ENCODE data around the gene TRUB2. TPM values are rescaled to one million over a fixed set of nuclear protein-coding genes. Genes with fewer than 3 reads are reported as not detected.

The TRUB2 gene
- total RNA-seq, 1 donor from 2014 or later, result 19.8 TPM

DNA sequence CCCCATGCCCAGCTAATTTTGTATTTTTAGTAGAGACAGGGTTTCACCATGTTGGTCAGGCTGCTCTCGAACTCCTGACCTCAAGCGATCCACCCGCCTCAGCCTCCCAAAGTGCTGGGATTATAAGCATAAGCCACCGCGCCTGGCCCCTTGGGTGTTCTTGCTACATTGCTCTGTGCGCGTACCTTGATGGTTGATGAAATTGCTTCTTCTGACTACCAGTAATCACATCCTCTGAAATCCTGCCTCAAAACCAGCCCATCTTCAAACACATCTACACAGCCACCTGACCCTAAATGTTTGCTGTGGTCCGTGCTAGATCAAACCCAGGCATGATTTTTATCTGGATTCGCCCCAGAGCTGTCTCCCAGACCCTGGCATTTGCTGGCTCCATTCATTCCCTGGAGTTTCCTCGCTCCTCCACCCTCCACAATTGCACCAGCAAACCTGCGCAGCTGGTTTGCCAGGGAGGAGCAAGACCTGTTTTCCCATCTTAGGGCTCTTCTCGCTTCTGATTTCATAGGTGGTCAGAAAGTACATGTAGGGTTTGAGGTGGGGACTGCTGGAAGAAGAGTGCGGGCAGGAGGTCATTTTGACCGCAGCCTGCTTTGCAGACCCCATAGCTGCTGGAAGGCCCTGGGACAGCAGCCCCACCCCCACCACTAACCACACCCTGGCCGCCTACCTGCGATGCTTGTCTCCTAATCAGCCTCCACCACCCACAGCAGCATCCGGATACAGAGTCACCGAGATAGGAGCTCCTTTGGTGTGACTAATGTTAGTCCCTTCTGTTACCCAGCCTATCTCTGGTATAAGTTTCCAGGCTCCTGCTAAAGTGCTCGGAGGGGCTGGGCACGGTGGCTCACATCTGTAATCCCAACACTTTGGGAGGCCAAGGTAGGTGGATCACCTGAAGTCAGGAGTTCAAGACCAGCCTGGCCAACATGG is 23.4 kb downstream of the TRUB2 start:
- TF ChIP-seq, protein P1, sequence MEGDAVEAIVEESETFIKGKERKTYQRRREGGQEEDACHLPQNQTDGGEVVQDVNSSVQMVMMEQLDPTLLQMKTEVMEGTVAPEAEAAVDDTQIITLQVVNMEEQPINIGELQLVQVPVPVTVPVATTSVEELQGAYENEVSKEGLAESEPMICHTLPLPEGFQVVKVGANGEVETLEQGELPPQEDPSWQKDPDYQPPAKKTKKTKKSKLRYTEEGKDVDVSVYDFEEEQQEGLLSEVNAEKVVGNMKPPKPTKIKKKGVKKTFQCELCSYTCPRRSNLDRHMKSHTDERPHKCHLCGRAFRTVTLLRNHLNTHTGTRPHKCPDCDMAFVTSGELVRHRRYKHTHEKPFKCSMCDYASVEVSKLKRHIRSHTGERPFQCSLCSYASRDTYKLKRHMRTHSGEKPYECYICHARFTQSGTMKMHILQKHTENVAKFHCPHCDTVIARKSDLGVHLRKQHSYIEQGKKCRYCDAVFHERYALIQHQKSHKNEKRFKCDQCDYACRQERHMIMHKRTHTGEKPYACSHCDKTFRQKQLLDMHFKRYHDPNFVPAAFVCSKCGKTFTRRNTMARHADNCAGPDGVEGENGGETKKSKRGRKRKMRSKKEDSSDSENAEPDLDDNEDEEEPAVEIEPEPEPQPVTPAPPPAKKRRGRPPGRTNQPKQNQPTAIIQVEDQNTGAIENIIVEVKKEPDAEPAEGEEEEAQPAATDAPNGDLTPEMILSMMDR (IDR thresholded peaks at IDR 0.05), result no peak
- DNase-seq (ENCODE audit: low spot score), result no peak
- no peak overlapping the region for H3K27ac Mint-ChIP-seq (ENCODE audit: unreplicated experiment)
- peaks cover 7% of the 10 kb centered on the region for H3K4me1 Mint-ChIP-seq (ENCODE audit: low read depth)
- H3K36me3 Mint-ChIP-seq (ENCODE audit: low read depth), result no peaks in the 10 kb centered on the region
- H3K4me3 Mint-ChIP-seq (ENCODE audit: unreplicated experiment), result no peak overlapping the region
- H3K27me3 Mint-ChIP-seq (ENCODE audit: low read depth), result no peaks in the 10 kb centered on the region
- no peaks in the 10 kb centered on the region for H3K9me3 Mint-ChIP-seq (ENCODE audit: low read depth)

DNA sequence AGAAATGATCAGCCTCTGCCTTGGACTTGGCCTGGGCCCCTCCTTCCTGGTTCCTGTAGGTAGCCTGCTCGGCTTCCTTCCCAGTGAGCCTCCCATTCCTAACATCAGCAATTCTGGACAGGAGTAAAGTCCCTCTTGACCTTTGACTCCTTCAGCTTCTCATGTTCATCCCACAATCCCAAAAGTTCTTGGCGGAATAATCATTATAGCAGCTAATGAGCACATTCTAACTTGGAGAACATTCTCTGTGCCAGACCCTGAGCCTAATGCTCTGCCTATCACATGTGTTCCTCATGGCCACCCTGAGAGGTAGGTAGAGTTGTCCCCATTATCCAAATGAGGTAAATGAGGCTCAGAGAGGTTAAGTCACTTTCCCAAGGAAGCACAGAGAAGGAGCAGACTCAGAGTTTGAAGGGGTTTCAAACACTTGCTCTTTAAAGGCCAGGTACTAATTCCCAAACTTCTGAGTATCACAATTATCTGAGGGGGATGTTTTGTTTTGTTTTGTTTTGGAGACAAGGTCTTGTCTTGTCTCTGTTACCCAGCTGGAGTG is 24.9 kb downstream of the TRUB2 start:
- no peaks in the 10 kb centered on the region for H3K9me3 Mint-ChIP-seq (ENCODE audit: low read depth)
- H3K27ac Mint-ChIP-seq (ENCODE audit: unreplicated experiment), result no peak overlapping the region
- DNase-seq (ENCODE audit: low spot score), result no peak
- peaks cover 7% of the 10 kb centered on the region for H3K4me1 Mint-ChIP-seq (ENCODE audit: low read depth)
- no peaks in the 10 kb centered on the region for H3K36me3 Mint-ChIP-seq (ENCODE audit: low read depth)
- H3K27me3 Mint-ChIP-seq (ENCODE audit: low read depth), result no peaks in the 10 kb centered on the region
- TF ChIP-seq, protein P1 (IDR thresholded peaks at IDR 0.05), result no peak
- no peak overlapping the region for H3K4me3 Mint-ChIP-seq (ENCODE audit: unreplicated experiment)

DNA sequence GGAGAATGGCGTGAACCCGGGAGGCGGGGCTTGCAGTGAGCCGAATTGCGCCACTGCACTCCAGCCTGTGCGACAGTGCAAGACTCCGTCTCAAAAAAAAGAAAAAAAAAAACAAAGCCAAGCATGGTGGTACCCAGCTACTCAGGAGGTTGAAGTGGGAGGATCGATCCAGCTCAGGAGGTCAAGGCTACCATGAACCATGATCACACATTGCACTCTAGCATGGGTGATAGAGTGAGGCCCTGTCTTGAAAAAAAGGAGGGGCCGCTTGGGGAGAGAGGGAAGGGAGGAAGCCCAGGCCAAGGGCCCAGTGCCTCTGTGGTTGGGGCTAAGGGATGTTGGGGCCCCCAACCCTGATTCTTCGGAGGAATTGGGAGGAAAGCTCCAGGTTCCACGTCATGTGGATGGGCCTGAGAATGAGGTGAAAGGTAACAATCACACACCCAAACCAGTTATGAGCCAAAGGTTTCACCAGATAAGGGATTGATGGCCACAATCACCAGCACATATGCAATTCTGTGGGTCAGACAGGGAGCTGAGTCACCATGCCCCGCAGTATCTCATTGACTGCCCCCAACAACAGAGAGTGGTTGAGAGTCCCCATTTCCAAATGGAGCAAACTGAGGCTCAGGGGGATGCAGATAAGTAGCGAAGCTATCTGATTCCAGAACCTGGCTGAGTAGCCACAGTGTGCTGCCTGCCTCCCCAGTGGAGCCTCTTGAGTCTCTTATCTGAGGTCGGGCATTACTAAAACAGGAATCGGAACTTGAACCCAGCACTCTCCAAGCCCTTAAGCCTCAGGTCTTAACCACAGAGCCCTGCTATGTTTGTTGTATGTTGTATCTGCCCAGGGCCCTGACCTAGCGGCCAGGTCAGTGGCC is 25.7 kb downstream of the TRUB2 start:
- no peak overlapping the region for H3K27ac Mint-ChIP-seq (ENCODE audit: unreplicated experiment)
- peaks cover 7% of the 10 kb centered on the region for H3K4me1 Mint-ChIP-seq (ENCODE audit: low read depth)
- no peaks in the 10 kb centered on the region for H3K36me3 Mint-ChIP-seq (ENCODE audit: low read depth)
- TF ChIP-seq, protein P1 (IDR thresholded peaks at IDR 0.05), result no peak
- H3K27me3 Mint-ChIP-seq (ENCODE audit: low read depth), result no peaks in the 10 kb centered on the region
- no peaks in the 10 kb centered on the region for H3K9me3 Mint-ChIP-seq (ENCODE audit: low read depth)
- no peak overlapping the region for H3K4me3 Mint-ChIP-seq (ENCODE audit: unreplicated experiment)
- no peak for DNase-seq (ENCODE audit: low spot score)

DNA sequence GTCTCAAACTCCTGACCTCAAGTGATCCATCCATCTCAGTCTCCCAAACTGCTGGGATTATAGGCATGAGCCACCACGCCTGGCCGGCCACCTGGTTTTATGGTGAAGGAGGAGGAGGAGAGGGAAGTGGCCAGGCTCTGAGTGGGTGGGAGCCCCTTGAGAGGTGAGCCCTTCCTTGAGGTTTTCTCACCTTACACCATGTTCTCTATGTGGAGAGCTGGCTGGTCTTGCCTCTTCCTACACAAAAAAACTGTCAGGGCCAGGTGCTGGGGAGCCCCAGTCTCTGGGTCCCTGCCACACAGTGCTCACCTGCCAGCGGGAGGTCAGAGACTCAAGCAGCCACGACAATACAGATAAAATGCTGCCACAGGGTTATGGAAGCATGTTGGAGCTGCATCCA is 28.1 kb downstream of the TRUB2 start:
- DNase-seq (ENCODE audit: low spot score), result no peak
- no peaks in the 10 kb centered on the region for H3K27me3 Mint-ChIP-seq (ENCODE audit: low read depth)
- no peaks in the 10 kb centered on the region for H3K36me3 Mint-ChIP-seq (ENCODE audit: low read depth)
- peaks cover 7% of the 10 kb centered on the region for H3K4me1 Mint-ChIP-seq (ENCODE audit: low read depth)
- H3K4me3 Mint-ChIP-seq (ENCODE audit: unreplicated experiment), result no peak overlapping the region
- no peak overlapping the region for H3K27ac Mint-ChIP-seq (ENCODE audit: unreplicated experiment)
- TF ChIP-seq, protein P1 (IDR thresholded peaks at IDR 0.05), result no peak
- H3K9me3 Mint-ChIP-seq (ENCODE audit: low read depth), result no peaks in the 10 kb centered on the region

DNA sequence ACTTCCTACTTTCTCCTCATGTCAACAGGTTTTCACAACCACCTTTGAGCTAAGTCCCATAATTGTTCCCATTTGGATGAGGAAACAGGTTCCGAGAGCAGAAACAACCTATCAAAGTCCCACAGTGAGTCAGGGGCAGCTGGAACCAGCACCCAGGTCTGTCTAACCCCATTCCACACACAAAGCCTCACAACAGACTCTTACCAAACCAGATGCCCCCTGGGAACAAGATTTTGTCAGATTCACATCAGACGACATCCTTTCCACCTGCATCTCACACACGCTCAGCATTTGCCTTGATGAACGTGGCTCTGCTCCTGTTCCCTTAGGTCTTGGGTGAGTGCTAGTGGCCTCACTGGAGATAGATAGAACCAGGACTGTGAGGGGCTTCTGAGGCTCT is 29.2 kb downstream of the TRUB2 start:
- no peak overlapping the region for H3K4me3 Mint-ChIP-seq (ENCODE audit: unreplicated experiment)
- DNase-seq (ENCODE audit: low spot score), result no peak
- H3K27me3 Mint-ChIP-seq (ENCODE audit: low read depth), result no peaks in the 10 kb centered on the region
- H3K4me1 Mint-ChIP-seq (ENCODE audit: low read depth), result peaks cover 7% of the 10 kb centered on the region
- peaks cover 5% of the 10 kb centered on the region for H3K36me3 Mint-ChIP-seq (ENCODE audit: low read depth)
- no peaks in the 10 kb centered on the region for H3K9me3 Mint-ChIP-seq (ENCODE audit: low read depth)
- no peak overlapping the region for H3K27ac Mint-ChIP-seq (ENCODE audit: unreplicated experiment)
- TF ChIP-seq, protein P1 (IDR thresholded peaks at IDR 0.05), result no peak
